GM12873 (cell line): ENCODE measurements around the gene GNA12.

ENCODE experiments used
- TF ChIP-seq, protein P1 (sequence below): IDR thresholded peaks from 2 replicates; pipeline ENCODE4 v1.5.1; 2012; ENCODE audit warnings: low read depth, mild to moderate bottlenecking, moderate library complexity, low read length, control low read depth; ENCODE audit not compliant: insufficient read depth; ENCODE audit errors: missing control alignments

GNA12 gene

DNA sequence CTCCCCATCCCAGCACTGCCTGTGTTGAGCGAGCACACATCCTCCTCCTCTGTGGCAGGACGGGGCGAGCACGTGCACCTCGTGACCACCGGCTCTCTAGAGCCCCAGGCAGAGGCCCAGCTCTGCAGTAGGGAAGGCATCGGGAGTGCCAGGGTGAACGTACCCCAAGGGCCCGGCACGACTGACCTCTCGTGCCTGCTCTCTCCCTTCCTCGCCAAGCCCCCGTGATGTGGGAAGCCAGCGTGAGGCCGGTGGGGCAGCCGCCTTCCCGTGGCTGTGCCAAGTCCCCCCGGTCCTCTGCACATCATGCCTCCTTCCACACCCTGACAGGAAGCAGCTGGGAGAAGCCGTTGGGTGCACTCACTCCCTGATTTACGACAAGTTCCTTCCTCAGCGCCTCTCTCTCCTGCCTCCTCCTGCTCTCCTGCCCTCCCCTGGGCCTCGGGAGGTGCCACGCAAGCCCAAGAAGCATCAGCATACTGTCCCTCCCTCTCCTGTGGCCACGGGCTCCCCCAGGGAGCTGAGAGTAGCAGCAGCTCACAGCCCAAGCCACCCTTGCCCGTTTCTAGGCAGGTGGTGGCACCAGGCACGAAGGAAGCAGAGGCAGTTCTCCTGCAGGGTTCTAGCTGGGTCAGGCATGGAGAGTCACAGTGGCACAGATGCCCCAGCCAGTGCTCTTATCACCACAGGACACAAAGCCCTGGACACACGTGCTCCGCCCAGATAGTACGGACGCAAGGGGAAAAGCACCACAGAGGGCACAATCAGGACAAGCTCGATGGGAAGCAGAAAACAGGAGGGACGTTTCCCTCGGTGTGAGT is 109.1 kb downstream of the GNA12 start:
- TF ChIP-seq, protein P1, sequence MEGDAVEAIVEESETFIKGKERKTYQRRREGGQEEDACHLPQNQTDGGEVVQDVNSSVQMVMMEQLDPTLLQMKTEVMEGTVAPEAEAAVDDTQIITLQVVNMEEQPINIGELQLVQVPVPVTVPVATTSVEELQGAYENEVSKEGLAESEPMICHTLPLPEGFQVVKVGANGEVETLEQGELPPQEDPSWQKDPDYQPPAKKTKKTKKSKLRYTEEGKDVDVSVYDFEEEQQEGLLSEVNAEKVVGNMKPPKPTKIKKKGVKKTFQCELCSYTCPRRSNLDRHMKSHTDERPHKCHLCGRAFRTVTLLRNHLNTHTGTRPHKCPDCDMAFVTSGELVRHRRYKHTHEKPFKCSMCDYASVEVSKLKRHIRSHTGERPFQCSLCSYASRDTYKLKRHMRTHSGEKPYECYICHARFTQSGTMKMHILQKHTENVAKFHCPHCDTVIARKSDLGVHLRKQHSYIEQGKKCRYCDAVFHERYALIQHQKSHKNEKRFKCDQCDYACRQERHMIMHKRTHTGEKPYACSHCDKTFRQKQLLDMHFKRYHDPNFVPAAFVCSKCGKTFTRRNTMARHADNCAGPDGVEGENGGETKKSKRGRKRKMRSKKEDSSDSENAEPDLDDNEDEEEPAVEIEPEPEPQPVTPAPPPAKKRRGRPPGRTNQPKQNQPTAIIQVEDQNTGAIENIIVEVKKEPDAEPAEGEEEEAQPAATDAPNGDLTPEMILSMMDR = no peak

- TF ChIP-seq, protein P1 = no peak
These were observed 109.9 kb downstream of the GNA12 start for GRCh38 chr7:2734084-2734686.

- TF ChIP-seq, protein P1 = no peak
These were observed 111.0 kb downstream of the GNA12 start for GRCh38 chr7:2732959-2733584.

DNA sequence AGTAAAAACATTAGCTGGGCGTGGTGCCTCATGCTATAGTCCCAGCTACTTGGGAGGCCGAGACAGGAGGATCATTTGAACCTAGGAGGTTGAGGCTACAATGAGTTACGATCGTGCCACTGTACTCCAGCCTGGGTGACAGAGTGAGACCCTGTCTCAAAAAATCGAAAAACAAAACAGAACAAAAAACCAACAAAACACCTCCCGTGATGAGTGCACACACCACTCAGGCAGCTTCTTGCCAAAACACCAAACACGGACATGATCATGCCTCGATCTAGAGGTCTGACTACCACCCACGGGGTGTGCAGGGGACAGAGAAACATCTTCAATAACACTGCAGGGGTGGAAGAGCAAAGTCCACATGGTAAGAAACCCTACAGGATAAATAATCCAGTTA is 111.7 kb downstream of the GNA12 start:
- TF ChIP-seq, protein P1 = no peak

- TF ChIP-seq, protein P1 = no peak
These were observed 113.0 kb downstream of the GNA12 start for GRCh38 chr7:2730846-2731770.

DNA sequence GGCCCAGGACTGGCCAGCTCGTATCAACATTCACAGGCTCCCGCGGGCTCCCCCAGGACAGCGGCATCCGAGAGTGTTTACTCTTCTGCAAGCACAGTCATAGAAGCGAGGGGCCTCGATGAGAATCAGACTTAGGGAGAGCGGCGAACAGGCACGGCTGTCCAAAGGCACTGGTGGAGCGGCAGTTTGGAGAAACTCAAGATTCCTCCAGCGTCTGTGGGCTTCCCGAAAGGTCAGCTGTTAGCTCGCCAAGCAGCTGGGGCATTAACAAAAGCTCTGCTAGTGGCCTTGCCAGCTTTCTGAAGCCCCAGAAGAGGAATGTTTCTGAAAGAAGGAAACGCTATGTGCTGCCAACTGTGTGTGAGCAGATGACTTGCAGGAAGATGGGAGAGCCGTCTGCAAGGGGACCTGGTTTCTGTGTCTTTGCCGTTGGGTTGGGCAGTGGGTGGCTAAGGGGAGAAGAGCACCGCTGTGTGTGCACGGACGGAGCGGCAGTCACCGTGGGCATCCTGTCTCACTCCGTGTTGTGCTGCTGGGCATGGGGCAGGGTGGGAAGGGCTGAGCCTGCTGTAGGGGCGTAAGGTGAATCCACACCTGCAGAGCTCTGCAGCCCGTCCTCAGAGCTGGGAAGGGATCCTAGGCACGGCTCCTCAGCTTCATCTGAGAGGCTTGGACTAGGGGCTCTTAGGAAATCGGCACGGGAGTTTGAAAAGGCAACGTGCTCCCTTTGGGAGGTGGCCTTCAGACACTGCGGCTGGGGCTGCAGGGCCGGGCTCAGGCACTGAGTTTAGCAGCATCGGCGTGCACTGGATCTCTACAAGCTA is 114.0 kb downstream of the GNA12 start:
- TF ChIP-seq, protein P1 = no peak
